Coronary artery (tissue), 2 donors: ENCODE data around the gene TMED5.

Experiments used
- DNase-seq: peaks from one replicate; pipeline ENCODE4 v3.0.0-alpha.2; 2017; ENCODE audit warnings: low spot score
- H3K27ac ChIP-seq, 2 donors: fragments of 200-600 bp; sonication (generic); one replicate each; pipeline ENCODE4 v1.5.1; 2016 to 2019
- H3K4me3 ChIP-seq: fragments of 200-600 bp; sonication (generic); 2 replicates; pipeline ENCODE4 v1.5.1; 2016; ENCODE audit warnings: mild to moderate bottlenecking, moderate library complexity
- TF ChIP-seq, protein P1 (sequence below): fragments of 200-600 bp; sonication (generic); IDR thresholded peaks from one replicate; pipeline ENCODE4 v1.5.1; 2019; ENCODE audit warnings: antibody characterized with exemption

The TMED5 gene

DNA sequence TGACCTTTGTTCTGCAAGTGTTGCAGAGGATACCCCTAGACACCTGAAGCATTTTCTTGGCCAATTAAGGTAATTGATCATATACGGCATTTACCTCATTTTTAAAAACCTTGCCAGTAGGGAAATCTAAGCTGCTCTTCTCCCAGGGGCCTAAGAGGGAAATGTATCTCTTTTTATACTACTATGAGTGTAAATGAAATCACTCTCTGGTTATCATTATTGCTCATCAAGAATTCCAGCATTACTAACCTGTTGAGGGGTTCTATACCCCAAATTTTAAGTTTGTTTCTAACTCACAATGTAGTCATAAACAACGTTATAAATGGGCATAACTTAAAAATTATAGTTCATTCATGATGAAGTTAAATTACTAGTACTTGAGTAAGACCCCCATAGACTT, 27.4 kb downstream of the TMED5 start:
- H3K4me3 ChIP-seq, result no peak overlapping the region
- DNase-seq, result no peak
- H3K27ac ChIP-seq, result no peak overlapping the region
- TF ChIP-seq, protein P1, sequence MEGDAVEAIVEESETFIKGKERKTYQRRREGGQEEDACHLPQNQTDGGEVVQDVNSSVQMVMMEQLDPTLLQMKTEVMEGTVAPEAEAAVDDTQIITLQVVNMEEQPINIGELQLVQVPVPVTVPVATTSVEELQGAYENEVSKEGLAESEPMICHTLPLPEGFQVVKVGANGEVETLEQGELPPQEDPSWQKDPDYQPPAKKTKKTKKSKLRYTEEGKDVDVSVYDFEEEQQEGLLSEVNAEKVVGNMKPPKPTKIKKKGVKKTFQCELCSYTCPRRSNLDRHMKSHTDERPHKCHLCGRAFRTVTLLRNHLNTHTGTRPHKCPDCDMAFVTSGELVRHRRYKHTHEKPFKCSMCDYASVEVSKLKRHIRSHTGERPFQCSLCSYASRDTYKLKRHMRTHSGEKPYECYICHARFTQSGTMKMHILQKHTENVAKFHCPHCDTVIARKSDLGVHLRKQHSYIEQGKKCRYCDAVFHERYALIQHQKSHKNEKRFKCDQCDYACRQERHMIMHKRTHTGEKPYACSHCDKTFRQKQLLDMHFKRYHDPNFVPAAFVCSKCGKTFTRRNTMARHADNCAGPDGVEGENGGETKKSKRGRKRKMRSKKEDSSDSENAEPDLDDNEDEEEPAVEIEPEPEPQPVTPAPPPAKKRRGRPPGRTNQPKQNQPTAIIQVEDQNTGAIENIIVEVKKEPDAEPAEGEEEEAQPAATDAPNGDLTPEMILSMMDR, result no peak

DNA sequence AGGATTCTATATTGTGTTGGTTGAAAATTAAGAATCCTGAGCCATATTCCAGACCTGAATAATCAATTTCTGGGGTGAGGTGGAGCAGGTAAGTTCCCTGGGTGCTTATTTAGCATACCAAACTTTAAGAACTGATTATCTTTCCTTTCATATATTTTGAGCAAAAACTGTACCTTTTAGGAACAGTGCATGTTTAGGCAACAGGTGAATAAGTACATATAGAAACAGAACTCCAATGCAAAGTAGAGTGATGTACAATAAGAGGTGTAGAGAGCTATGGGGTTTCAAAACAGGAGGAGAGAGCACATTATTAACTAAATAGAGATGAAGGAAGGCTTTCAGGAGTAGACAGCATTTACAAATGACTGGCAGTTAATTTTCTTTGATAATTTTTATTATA, 28.7 kb downstream of the TMED5 start:
- TF ChIP-seq, protein P1, result no peak
- no peak overlapping the region for H3K27ac ChIP-seq
- DNase-seq, result no peak
- H3K4me3 ChIP-seq, result no peak overlapping the region

DNA sequence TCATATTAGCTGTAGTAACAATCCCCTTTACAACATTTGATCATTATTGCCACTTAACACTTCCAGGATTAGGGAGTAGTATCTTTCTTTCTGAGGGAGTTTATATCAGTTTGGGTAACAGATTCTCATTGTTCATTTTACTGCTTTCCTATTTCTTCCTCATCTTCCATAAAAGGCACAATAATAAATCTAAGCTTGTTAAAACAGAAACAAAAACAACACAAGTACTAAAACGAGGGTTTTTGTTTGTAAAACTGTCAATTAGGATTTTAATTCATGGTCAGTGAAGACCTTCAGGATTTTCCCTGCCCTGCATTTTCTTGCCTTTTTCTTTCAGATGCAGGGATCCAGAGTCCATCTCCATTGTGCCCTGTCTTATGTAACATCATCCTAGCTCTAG, 29.5 kb downstream of the TMED5 start:
- no peak overlapping the region for H3K4me3 ChIP-seq
- no peak for DNase-seq
- TF ChIP-seq, protein P1, result no peak
- no peak overlapping the region for H3K27ac ChIP-seq

DNA sequence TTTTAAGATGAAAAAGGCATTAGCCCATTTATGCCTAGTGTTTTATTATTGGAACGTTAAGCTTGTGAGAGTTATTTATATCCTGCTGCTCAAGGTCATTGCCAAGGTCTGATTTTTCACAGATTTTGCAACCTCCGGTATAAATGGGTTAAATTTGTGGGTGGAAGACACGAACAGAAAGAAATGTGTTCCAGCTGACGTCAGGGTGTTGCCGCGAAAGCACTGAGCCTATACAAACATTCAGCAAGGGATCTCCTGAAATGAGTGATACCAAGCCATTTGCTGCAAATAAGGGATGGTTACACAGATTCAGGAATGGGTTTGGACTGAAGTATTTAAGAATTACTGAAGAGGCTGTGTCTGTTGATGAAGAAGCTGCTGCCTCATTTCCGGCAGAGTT, 32.2 kb downstream of the TMED5 start:
- no peak for DNase-seq
- Histone ChIP-seq H3K27ac (no peak overlapping the region), H3K4me3 (no peak overlapping the region)
- TF ChIP-seq, protein P1, result no peak

DNA sequence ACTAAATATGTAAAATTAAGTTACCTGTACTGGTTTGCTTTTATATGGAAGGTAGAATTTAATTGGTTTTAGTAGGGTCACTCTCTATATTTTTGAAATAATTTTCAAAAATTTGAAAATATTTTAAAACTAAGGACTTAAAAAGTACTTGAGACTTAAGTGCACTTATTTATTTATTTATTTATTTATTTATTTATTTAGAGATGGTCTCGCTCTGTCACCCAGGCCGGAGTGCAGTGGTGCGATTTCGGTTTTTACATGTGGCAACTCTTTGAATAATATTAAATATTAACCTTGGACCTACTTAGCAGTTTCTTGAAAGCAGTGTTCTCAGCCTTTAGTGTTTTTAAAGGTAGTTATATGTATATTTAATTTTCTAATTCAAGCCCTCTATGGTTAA, 36.4 kb downstream of the TMED5 start:
- Histone ChIP-seq H3K27ac (no peak overlapping the region), H3K4me3 (no peak overlapping the region)
- no peak for DNase-seq
- TF ChIP-seq, protein P1, result no peak

DNA sequence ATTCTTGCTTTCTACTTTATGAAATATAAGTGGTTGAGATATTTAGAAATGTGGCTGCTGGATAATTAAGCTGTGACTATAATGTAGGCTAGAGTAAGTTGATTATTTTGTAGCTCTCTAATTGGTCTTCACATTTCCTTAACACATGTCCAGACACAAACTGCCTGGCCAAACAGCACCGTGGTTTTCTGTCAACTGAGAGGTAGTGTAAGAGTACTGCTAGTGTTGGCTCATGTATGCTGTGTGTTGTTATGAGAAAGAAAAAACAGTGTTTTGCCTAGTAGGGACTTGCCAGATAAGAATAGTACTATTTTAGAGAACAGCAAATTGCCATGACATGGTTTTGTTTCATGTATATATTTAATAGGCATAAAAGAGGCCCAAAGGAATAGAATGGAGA, 37.1 kb downstream of the TMED5 start:
- Histone ChIP-seq H3K27ac (no peak overlapping the region), H3K4me3 (no peak overlapping the region)
- TF ChIP-seq, protein P1, result no peak
- no peak for DNase-seq

DNA sequence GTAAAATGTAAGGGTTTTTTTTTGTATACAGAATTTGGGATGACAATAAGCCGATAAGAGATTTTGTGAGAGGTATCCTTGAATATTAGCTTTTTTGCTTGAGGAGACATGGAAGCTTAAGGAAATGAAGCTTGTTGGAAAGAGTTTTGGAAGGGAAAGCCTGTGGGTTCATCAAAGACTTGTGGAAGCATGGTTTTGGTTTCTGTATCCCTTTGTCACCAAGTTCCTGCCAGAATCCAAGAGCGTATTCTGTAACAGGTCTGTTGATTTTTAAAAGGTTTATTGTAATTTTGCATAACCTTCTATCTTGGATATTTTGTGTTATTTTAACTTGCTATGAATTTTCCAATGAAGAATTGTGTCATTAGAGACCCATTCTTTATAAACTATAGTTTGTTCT, 38.1 kb downstream of the TMED5 start:
- Histone ChIP-seq H3K27ac (no peak overlapping the region), H3K4me3 (no peak overlapping the region)
- TF ChIP-seq, protein P1, result no peak
- DNase-seq, result no peak
